ENCODE data around the gene MYO1C. TPM values are rescaled to one million over a fixed set of nuclear protein-coding genes. Genes with fewer than 3 reads are reported as not detected.
"Not testable (repeated sequence)": the region's sequence is repeated elsewhere in the genome, so short reads cannot be mapped to it uniquely, and the experiment has no call there.

MYO1C gene
- total RNA-seq, 2 donors from 2014 or later, result 280 to 315 TPM

GRCh38 chr17:1533661-1534325 is 41.3 kb upstream of the MYO1C start:
- H3K4me3 ChIP-seq, result no peak overlapping the region
- no peaks in the 10 kb centered on the region for H3K27me3 ChIP-seq
- no peaks in the 10 kb centered on the region for H3K4me1 ChIP-seq
- intact Hi-C loops (cut with DNase I), result no loop called here
- DNase-seq, result no peak
- no peaks in the 10 kb centered on the region for H3K9me3 ChIP-seq
- H3K36me3 ChIP-seq, result no peaks in the 10 kb centered on the region
- no peak overlapping the region for H3K9ac ChIP-seq (ENCODE audit: low read depth in 2 of 2, low read length in 2 of 2)
- no peak overlapping the region for H3K27ac ChIP-seq
- TF ChIP-seq, protein P1, sequence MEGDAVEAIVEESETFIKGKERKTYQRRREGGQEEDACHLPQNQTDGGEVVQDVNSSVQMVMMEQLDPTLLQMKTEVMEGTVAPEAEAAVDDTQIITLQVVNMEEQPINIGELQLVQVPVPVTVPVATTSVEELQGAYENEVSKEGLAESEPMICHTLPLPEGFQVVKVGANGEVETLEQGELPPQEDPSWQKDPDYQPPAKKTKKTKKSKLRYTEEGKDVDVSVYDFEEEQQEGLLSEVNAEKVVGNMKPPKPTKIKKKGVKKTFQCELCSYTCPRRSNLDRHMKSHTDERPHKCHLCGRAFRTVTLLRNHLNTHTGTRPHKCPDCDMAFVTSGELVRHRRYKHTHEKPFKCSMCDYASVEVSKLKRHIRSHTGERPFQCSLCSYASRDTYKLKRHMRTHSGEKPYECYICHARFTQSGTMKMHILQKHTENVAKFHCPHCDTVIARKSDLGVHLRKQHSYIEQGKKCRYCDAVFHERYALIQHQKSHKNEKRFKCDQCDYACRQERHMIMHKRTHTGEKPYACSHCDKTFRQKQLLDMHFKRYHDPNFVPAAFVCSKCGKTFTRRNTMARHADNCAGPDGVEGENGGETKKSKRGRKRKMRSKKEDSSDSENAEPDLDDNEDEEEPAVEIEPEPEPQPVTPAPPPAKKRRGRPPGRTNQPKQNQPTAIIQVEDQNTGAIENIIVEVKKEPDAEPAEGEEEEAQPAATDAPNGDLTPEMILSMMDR (IDR thresholded peaks at IDR 0.05), result no peak

GRCh38 chr17:1532836-1533602 is 40.5 kb upstream of the MYO1C start:
- no peaks in the 10 kb centered on the region for H3K9me3 ChIP-seq
- H3K4me3 ChIP-seq, result no peak overlapping the region
- no peak overlapping the region for H3K27ac ChIP-seq
- H3K9ac ChIP-seq (ENCODE audit: low read depth in 2 of 2, low read length in 2 of 2), result no peak overlapping the region
- TF ChIP-seq, protein P1 (IDR thresholded peaks at IDR 0.05), result no peak
- no peaks in the 10 kb centered on the region for H3K4me1 ChIP-seq
- intact Hi-C loops (cut with DNase I), result no loop called here
- H3K36me3 ChIP-seq, result no peaks in the 10 kb centered on the region
- no peak for DNase-seq
- no peaks in the 10 kb centered on the region for H3K27me3 ChIP-seq

GRCh38 chr17:1529863-1530262 is 37.4 kb upstream of the MYO1C start:
- Histone ChIP-seq H3K36me3 (no peaks in the 10 kb centered on the region), H3K27ac (no peak overlapping the region), H3K9me3 (no peaks in the 10 kb centered on the region), H3K4me1 (no peaks in the 10 kb centered on the region), H3K9ac (ENCODE audit: low read depth in 2 of 2, low read length in 2 of 2) (no peak overlapping the region), H3K4me3 (no peak overlapping the region), H3K27me3 (no peaks in the 10 kb centered on the region)
- DNase-seq, result no peak
- intact Hi-C loops (cut with DNase I), result no loop called here
- TF ChIP-seq, protein P1 (IDR thresholded peaks at IDR 0.05), result no peak

DNA sequence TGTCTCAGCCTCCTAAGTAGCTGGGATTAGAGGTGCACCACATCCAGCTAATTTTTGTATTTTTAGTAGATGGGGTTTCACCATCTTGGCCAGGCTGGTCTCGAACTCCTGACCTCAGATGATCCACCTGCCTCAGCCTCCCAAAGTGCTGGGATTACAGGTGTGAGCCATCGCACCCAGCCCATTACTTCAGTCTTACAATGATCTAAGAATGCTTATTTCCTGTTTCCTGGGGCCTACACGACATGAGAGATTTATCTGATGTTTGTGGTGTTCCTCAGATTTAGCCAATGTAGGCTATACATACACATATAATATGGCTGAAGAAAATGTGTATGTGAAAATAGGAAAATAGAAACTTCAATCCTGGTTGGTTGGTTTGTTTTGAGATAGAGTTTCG is 34.4 kb upstream of the MYO1C start:
- H3K4me3 ChIP-seq; H3K27ac ChIP-seq; H3K9me3 ChIP-seq; H3K36me3 ChIP-seq; H3K27me3 ChIP-seq; H3K9ac ChIP-seq (ENCODE audit: low read depth in 2 of 2, low read length in 2 of 2); DNase-seq; H3K4me1 ChIP-seq; intact Hi-C loops (cut with DNase I): not testable (repeated sequence)

DNA sequence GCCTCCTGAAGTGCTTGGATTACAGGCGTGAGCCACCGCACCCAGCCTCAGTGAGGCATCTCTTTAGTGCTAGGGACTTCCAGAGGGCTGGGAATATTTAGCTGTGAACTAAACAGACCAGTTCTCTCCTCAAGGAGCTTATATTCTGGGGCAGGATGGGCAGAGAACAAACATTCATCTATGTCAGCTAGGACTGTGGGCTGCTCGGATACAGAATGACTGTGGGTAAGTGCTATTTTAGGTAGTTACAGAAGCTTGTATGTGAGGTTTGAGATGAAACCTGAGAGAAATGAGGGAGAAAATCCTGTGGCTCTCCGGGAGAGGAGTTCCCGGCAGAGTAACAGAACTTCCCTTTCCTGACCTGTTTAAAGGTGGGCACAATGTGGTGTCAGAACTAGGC is 30.1 kb upstream of the MYO1C start:
- H3K36me3 ChIP-seq, result no peaks in the 10 kb centered on the region
- no peaks in the 10 kb centered on the region for H3K27me3 ChIP-seq
- H3K27ac ChIP-seq, result no peak overlapping the region
- no peak overlapping the region for H3K9ac ChIP-seq (ENCODE audit: low read depth in 2 of 2, low read length in 2 of 2)
- peaks cover 2% of the 10 kb centered on the region for H3K4me1 ChIP-seq
- intact Hi-C loops (cut with DNase I), result no loop called here
- no peak for DNase-seq
- H3K9me3 ChIP-seq, result no peaks in the 10 kb centered on the region
- TF ChIP-seq, protein P1 (IDR thresholded peaks at IDR 0.05), result no peak
- no peak overlapping the region for H3K4me3 ChIP-seq

DNA sequence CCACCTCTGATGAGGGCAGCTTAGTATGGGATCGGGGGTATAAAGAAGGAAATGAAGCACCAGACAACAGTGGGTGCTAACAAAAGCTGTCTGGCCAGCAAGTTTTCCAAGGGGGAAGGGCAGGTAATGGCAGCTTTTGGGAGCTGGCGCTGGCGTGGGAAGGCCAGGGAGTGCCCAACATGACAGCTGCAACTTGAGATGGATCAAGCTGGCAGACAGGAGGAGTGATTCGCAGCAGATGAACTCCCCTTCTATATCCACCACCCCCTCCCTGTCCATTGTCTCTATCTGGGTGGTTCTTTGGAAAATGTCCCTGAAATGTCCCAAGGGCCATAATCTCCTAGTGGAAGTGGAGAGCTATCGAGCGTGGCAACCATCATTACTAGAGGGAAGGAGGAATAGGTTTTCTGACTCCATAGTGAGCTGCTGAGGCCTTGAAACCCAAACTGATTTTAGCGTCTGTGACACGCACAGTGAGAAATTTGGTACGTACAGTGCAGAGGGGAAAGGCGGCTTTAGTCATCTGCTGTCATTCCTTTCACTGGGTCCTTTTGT is 28.7 kb upstream of the MYO1C start:
- no peaks in the 10 kb centered on the region for H3K36me3 ChIP-seq

More for the DNA sequence above, 28.7 kb upstream of the MYO1C start:
- Histone ChIP-seq H3K4me1 (peaks cover 5% of the 10 kb centered on the region), H3K27me3 (no peaks in the 10 kb centered on the region), H3K4me3 (no peak overlapping the region), H3K9ac (ENCODE audit: low read depth in 2 of 2, low read length in 2 of 2) (no peak overlapping the region), H3K27ac (no peak overlapping the region), H3K9me3 (no peaks in the 10 kb centered on the region)
- intact Hi-C loops (cut with DNase I), result no loop called here
- no peak for DNase-seq
- TF ChIP-seq, protein P1 (IDR thresholded peaks at IDR 0.05), result no peak

All from colonic mucosa (tissue), 4 donors.